HL-60 (cell line): ENCODE results near the gene FAM43B.

ENCODE experiments used
- CTCF ChIP-seq: IDR thresholded peaks from one replicate; pipeline ENCODE4 v1.5.1; 2011; ENCODE audit warnings: low read length, control low read depth, inconsistent platforms; ENCODE audit not compliant: insufficient read depth
- GABPA ChIP-seq: IDR thresholded peaks from 2 replicates; pipeline ENCODE4 v1.6.1; 2012; ENCODE audit warnings: low read depth
- POLR2AphosphoS5 ChIP-seq: IDR thresholded peaks from 2 replicates; pipeline ENCODE4 v1.6.1; 2012; ENCODE audit warnings: low read depth
- REST ChIP-seq: IDR thresholded peaks from 2 replicates; pipeline ENCODE4 v1.6.1; 2012; ENCODE audit warnings: low read depth; ENCODE audit not compliant: insufficient replicate concordance
- SPI1 ChIP-seq: IDR thresholded peaks from 2 replicates; pipeline ENCODE4 v1.6.1; 2012; ENCODE audit warnings: low read depth, mild to moderate bottlenecking, borderline replicate concordance

- TF ChIP-seq CTCF (no peak), POLR2AphosphoS5 (no peak), REST (no peak), GABPA (no peak), SPI1 (no peak)
These were observed 19.1 kb downstream of the FAM43B start for GRCh38 chr1:20571427-20571826.
